ENCODE data around the gene P2RX6.

Gene P2RX6

DNA sequence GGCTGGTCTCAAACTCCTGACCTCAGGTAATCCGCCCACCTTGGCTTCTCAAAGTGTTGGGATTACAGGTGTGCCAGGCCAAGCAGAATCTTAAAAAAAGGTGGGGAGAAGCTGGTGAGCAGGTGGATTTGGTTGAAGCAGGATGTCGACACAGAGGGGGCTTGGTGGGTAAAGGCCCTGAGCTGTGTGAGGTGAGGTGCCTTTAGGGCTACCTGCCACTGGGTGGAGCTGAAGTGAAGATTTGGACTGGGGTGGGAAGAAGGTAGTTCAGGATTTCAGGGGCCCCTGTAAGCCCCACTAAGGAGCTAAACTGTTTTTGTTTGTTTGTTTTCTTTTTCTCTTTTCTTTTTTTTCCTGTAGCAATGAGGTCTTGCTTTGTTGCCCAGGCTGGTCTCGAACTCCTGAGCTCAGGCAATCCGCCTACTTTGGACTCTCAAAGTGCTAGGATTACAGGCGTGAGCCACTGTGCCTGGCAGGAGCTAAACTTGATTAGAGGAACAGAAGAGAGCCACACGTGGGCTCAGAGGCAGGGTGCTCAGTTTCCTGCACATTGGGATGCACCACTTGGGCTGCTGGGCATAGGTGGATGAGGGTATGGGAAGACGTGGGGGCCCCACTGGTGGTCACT, 6.0 kb downstream of the P2RX6 start:
- Histone ChIP-seq H3K27me3 (ENCODE audit: control insufficient read depth, insufficient read depth, low read length) (no peaks in the 10 kb centered on the region), H3K4me3 (ENCODE audit: low read depth, low read length) (no peak overlapping the region), H3K9me3 (ENCODE audit: control insufficient read depth, insufficient read depth, low read length) (no peaks in the 10 kb centered on the region), H3K9ac (ENCODE audit: low read depth, low read length) (no peak overlapping the region), H3K27ac (ENCODE audit: low read depth, low read length) (no peak overlapping the region), H3K36me3 (ENCODE audit: control insufficient read depth, insufficient read depth, low read length) (no peaks in the 10 kb centered on the region), H3K4me1 (ENCODE audit: control insufficient read depth, insufficient read depth, low read length) (no peaks in the 10 kb centered on the region)

DNA sequence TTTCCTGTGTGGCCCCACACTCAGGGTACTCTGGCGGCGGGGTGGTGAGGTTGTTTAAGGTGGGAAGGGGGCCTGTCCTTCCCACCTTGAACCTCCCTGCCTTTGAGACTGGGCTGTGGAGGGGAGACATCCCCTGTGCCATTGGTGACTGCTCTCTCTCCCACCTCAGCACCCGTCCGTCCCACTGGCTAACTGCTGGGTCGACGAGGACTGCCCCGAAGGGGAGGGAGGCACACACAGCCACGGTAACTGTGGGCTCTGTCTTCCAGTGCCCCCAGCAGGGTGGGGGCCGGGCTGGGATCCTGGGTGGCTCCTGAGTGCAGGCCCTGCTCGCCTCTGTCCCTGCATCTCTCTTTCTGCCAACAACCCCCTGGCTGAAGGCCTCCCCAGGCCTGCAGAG, 7.5 kb downstream of the P2RX6 start:
- H3K9ac ChIP-seq (ENCODE audit: low read depth, low read length), result no peak overlapping the region
- H3K9me3 ChIP-seq (ENCODE audit: control insufficient read depth, insufficient read depth, low read length), result no peaks in the 10 kb centered on the region
- no peaks in the 10 kb centered on the region for H3K36me3 ChIP-seq (ENCODE audit: control insufficient read depth, insufficient read depth, low read length)
- H3K27ac ChIP-seq (ENCODE audit: low read depth, low read length), result no peak overlapping the region
- H3K27me3 ChIP-seq (ENCODE audit: control insufficient read depth, insufficient read depth, low read length), result no peaks in the 10 kb centered on the region
- no peaks in the 10 kb centered on the region for H3K4me1 ChIP-seq (ENCODE audit: control insufficient read depth, insufficient read depth, low read length)
- H3K4me3 ChIP-seq (ENCODE audit: low read depth, low read length), result no peak overlapping the region

DNA sequence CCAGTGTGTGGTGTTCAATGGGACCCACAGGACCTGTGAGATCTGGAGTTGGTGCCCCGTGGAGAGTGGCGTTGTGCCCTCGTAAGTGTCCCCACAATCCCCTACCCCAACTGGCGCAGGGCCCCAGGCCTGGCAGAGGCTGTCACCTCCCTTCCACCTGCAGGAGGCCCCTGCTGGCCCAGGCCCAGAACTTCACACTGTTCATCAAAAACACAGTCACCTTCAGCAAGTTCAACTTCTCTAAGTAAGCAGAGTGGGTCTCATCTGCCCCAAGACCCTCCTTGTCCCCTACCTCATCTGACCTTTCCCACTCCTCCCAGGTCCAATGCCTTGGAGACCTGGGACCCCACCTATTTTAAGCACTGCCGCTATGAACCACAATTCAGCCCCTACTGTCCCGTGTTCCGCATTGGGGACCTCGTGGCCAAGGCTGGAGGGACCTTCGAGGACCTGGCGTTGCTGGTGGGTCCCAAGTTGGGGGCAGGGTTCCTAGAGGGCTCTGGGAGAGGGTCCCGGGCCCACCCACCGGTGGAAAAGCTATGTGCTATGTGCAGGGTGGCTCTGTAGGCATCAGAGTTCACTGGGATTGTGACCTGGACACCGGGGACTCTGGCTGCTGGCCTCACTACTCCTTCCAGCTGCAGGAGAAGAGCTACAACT, 8.1 kb downstream of the P2RX6 start:
- Histone ChIP-seq H3K36me3 (ENCODE audit: control insufficient read depth, insufficient read depth, low read length) (no peaks in the 10 kb centered on the region), H3K4me3 (ENCODE audit: low read depth, low read length) (no peak overlapping the region), H3K4me1 (ENCODE audit: control insufficient read depth, insufficient read depth, low read length) (no peaks in the 10 kb centered on the region), H3K9ac (ENCODE audit: low read depth, low read length) (no peak overlapping the region), H3K27me3 (ENCODE audit: control insufficient read depth, insufficient read depth, low read length) (no peaks in the 10 kb centered on the region), H3K9me3 (ENCODE audit: control insufficient read depth, insufficient read depth, low read length) (no peaks in the 10 kb centered on the region), H3K27ac (ENCODE audit: low read depth, low read length) (no peak overlapping the region)

DNA sequence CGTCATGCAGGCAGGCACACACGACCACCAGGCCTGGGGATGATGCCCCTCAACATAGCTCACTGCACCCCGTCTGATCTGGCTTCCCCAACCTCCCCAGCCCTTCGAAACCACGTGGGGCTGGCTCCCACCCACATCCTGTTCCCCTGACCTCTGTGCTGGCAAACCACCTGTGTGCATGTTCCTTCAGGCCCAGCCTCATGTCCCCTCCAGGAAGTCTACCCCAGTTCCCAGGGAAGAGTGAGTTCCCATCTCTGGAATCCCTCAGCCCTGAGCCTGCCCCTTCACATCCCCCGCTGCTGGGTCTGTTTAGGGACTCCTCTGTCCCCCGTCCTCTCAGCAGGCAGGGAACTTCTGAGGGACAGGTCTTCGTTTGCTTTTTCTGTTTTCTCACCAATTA, 10.3 kb downstream of the P2RX6 start:
- H3K27ac ChIP-seq (ENCODE audit: low read depth, low read length), result no peak overlapping the region
- no peaks in the 10 kb centered on the region for H3K27me3 ChIP-seq (ENCODE audit: control insufficient read depth, insufficient read depth, low read length)
- no peak overlapping the region for H3K9ac ChIP-seq (ENCODE audit: low read depth, low read length)
- H3K36me3 ChIP-seq (ENCODE audit: control insufficient read depth, insufficient read depth, low read length), result no peaks in the 10 kb centered on the region
- no peaks in the 10 kb centered on the region for H3K4me1 ChIP-seq (ENCODE audit: control insufficient read depth, insufficient read depth, low read length)
- H3K4me3 ChIP-seq (ENCODE audit: low read depth, low read length), result no peak overlapping the region
- H3K9me3 ChIP-seq (ENCODE audit: control insufficient read depth, insufficient read depth, low read length), result no peaks in the 10 kb centered on the region

DNA sequence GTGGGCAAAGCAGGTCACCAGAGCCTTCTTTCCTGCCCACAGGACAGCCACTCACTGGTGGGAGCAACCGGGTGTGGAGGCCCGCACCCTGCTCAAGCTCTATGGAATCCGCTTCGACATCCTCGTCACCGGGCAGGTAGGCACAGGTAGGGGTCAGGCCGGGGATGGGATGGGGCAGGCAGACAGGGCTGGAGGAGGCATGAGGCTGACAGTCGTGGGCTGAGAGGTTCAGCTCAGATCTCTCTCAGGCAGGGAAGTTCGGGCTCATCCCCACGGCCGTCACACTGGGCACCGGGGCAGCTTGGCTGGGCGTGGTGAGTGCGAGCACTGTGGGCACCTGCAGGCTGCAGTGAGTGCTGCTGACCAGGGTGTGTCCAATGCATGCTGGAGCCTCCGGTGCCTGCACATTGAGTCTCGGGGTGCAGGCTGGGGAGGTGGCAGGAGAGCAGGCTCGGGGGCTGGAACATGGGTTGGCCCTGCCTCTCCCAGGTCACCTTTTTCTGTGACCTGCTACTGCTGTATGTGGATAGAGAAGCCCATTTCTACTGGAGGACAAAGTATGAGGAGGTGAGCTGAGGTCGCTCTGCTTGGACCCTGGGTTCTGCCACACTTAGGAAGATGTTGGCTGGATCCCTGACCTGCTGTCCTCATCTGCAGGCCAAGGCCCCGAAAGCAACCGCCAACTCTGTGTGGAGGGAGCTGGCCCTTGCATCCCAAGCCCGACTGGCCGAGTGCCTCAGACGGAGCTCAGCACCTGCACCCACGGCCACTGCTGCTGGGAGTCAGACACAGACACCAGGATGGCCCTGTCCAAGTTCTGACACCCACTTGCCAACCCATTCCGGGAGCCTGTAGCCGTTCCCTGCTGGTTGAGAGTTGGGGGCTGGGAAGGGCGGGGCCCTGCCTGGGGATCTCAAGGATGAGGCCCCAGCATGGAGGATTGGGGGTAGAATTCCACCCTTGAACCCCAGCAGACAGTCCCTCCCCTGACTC, 11.1 kb downstream of the P2RX6 start:
- H3K9ac ChIP-seq (ENCODE audit: low read depth, low read length), result no peak overlapping the region
- H3K4me3 ChIP-seq (ENCODE audit: low read depth, low read length), result no peak overlapping the region
- no peaks in the 10 kb centered on the region for H3K9me3 ChIP-seq (ENCODE audit: control insufficient read depth, insufficient read depth, low read length)
- no peaks in the 10 kb centered on the region for H3K36me3 ChIP-seq (ENCODE audit: control insufficient read depth, insufficient read depth, low read length)
- no peaks in the 10 kb centered on the region for H3K4me1 ChIP-seq (ENCODE audit: control insufficient read depth, insufficient read depth, low read length)
- peaks cover 6% of the 10 kb centered on the region for H3K27me3 ChIP-seq (ENCODE audit: control insufficient read depth, insufficient read depth, low read length)
- H3K27ac ChIP-seq (ENCODE audit: low read depth, low read length), result no peak overlapping the region

DNA sequence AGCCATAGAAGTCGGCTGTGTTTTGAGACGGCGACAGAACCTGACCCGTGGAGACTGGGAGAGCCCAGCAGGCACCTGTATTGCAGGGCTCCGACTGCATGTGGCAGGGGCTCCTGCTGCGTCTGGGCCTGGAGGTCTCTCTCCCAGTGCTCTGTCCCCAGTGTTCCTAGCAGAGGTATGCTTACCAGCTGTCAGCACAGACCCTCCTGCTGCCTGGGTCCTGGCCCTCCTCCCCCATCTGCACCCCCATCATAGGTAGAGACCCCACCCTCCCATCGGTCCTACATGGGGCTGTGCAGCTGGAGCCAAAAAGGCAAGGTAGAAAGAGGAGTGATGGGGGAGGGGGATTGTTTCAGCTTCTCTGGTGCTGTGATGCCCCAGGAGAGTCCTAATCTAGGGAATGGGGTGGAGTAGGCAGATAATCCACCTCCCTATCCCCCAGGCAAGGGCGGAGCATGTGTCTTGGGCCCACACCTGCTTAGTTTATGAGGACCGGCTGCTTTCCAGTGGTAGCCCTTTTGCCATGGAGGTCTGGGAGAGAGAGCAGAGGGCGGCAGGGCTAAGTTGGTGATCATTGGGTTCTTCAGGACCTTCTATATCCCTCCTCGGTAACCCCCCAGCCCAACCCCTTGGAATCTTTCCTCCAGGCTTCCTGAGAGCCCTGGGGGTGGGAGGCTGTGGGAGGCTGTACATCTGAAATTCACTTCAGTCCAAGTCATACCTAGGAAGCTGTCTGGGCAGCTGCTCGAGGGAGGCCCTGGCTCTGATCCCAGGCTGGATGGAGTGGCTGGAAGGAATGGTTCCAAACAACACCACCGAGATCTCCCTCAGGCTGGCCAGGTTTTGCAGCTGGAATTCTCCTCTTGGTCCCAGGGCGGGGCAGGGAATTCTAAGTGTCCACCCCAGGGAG, 12.1 kb downstream of the P2RX6 start:
- no peaks in the 10 kb centered on the region for H3K4me1 ChIP-seq (ENCODE audit: control insufficient read depth, insufficient read depth, low read length)
- H3K27me3 ChIP-seq (ENCODE audit: control insufficient read depth, insufficient read depth, low read length), result peaks cover 16% of the 10 kb centered on the region
- H3K9ac ChIP-seq (ENCODE audit: low read depth, low read length), result no peak overlapping the region
- H3K9me3 ChIP-seq (ENCODE audit: control insufficient read depth, insufficient read depth, low read length), result no peaks in the 10 kb centered on the region
- H3K36me3 ChIP-seq (ENCODE audit: control insufficient read depth, insufficient read depth, low read length), result no peaks in the 10 kb centered on the region
- no peak overlapping the region for H3K27ac ChIP-seq (ENCODE audit: low read depth, low read length)
- H3K4me3 ChIP-seq (ENCODE audit: low read depth, low read length), result no peak overlapping the region

DNA sequence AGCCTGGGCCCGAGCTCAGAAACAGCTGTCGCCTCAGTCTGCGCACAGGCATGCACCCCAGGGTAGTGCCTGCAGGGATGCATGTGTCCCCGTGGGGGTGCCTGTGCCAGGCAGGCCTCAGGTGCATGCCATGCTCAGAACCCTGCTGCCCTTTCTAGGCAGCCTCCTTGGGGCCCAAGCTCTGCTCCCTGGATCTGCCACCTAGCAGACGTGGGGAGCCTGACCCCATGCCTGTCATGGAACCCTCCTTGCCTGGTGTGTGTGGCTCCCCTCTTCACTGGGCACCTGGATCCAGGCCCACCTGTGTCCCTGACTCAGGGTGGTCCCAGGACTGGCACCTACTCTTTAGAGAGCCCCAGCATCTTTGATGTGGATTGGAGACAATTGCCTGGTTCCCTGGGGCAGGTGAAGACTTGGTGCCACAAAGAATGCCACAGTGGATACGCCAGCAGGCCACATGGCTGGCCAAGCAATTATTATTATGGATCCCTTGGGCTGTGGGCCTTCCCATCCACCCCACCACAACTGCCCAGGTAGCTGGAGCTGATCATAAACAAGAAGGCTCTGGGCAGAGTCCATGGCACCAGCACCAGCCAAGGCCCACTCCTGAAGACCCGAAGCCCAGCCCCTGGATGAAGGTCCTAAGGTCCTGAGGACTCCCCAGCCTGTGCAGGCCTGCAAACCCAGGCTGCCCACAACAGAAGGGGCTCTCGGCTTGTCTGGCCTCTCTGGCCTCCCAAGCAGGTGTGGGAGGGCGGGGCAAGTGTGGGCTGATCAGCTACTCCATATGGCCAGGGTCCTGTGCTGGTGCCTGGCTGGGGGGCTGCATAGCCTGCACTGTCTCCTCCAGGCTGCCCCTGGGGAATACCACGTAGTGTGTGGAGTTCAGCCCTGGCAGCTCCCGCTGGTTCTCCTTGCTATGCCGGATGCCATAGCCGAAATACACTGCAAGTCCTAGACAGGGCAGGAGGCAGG, 13.6 kb downstream of the P2RX6 start:
- H3K9ac ChIP-seq (ENCODE audit: low read depth, low read length), result no peak overlapping the region
- no peaks in the 10 kb centered on the region for H3K9me3 ChIP-seq (ENCODE audit: control insufficient read depth, insufficient read depth, low read length)
- peaks cover 5% of the 10 kb centered on the region; the same call in 1 of the 2 replicates for H3K4me1 ChIP-seq (ENCODE audit: control insufficient read depth, insufficient read depth, low read length)
- H3K36me3 ChIP-seq (ENCODE audit: control insufficient read depth, insufficient read depth, low read length), result no peaks in the 10 kb centered on the region
- H3K27ac ChIP-seq (ENCODE audit: low read depth, low read length), result no peak overlapping the region
- peaks cover 31% of the 10 kb centered on the region for H3K27me3 ChIP-seq (ENCODE audit: control insufficient read depth, insufficient read depth, low read length)
- H3K4me3 ChIP-seq (ENCODE audit: low read depth, low read length), result no peak overlapping the region

DNA sequence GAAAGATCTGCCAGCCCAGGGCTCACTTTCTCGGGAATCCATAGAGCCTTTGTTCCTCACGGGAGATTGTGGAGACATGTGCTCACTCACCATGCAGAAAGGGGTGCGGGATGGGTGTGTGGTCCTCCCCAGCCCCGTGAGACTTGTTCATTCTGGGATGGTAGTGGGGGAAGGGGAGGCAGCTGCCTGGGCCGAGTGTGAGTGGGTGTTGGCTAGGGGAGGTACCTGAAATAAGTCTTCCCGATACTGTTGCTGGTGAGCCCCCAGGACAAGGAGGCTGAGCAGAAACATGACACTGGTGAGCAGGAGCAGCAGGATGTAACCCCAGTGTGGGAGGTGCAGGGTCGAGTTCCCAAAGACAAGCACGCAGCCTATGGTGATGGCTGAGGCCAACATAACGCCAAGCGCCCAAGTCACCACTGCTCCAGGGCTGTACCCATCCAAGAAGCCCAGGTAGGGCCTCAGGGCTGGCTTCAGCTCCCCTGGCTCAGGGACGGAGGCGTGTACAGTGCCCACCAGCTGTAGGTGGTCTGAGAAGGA, 14.6 kb downstream of the P2RX6 start:
- Histone ChIP-seq H3K27ac (ENCODE audit: low read depth, low read length) (no peak overlapping the region), H3K9ac (ENCODE audit: low read depth, low read length) (no peak overlapping the region), H3K4me1 (ENCODE audit: control insufficient read depth, insufficient read depth, low read length) (peaks cover 5% of the 10 kb centered on the region; the same call in 1 of the 2 replicates), H3K27me3 (ENCODE audit: control insufficient read depth, insufficient read depth, low read length) (peaks cover 34% of the 10 kb centered on the region), H3K36me3 (ENCODE audit: control insufficient read depth, insufficient read depth, low read length) (no peaks in the 10 kb centered on the region), H3K9me3 (ENCODE audit: control insufficient read depth, insufficient read depth, low read length) (no peaks in the 10 kb centered on the region), H3K4me3 (ENCODE audit: low read depth, low read length) (no peak overlapping the region)

DNA sequence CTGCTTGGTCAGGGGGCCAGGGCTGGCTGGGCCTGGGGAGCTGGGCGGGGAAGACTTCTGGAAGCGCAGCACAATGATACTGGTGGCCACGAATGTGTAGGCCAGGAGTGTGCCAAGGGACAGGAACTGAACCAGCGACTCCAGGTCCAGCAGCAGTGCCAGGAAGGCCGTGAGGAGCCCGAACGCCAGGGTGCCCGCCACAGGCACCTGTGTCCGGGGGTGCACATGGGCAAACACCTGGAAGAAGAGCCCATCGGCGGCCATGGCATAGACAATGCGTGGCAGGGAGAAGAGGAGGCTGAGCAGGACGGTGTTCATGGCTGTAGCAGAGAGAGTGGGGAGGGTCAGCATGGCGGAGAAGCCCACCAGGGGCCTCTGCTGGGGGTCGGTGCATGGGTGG, 15.1 kb downstream of the P2RX6 start:
- no peaks in the 10 kb centered on the region for H3K36me3 ChIP-seq (ENCODE audit: control insufficient read depth, insufficient read depth, low read length)
- peaks cover 34% of the 10 kb centered on the region for H3K27me3 ChIP-seq (ENCODE audit: control insufficient read depth, insufficient read depth, low read length)
- no peak overlapping the region for H3K9ac ChIP-seq (ENCODE audit: low read depth, low read length)
- H3K9me3 ChIP-seq (ENCODE audit: control insufficient read depth, insufficient read depth, low read length), result no peaks in the 10 kb centered on the region
- no peak overlapping the region for H3K27ac ChIP-seq (ENCODE audit: low read depth, low read length)
- H3K4me1 ChIP-seq (ENCODE audit: control insufficient read depth, insufficient read depth, low read length), result peaks cover 5% of the 10 kb centered on the region; the same call in 1 of the 2 replicates
- no peak overlapping the region for H3K4me3 ChIP-seq (ENCODE audit: low read depth, low read length)
